ENCODE results near the gene RPL13A.

Gene RPL13A

DNA sequence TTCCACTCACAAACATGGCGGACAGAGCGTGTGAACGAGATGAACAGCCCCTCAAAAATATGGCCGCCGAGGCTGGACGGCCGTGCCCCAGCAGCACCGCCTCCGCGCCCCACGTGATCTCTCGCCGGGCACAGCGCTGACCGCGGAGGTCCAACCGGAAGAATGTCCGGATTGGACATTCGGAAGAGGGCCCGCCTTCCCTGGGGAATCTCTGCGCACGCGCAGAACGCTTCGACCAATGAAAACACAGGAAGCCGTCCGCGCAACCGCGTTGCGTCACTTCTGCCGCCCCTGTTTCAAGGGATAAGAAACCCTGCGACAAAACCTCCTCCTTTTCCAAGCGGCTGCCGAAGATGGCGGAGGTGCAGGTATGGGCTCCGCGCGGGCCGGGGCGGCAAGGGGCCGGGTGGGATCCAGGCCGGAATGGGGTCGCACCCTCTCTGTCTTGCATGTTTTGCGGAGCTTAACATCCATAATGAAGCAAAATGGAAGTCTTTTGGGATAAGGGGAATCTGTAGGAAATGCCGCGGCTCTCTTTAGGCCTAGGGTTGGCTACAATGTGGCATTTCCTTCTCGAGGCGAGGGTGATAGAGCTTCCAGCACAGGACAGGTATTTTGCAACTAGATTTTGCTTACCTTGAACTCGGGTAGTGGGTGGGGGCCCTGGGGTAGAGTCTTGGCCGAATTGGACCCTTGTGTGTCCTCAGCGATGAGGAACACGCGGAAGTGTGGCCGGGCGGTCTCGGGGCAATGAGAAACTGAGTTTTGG lies at the start of gene RPL13A:
Gene RPL13A (plus strand): TSS at position 332 of the 769 bp plus-strand sequence. CDS start 22 bp downstream, at position 354.
- H3K27ac ChIP-seq, result peak within 1 kb of the TSS; percentile 83
- no peaks in the 10 kb centered on the region for H3K9me3 ChIP-seq
- peak within 1 kb of the TSS; percentile 84 to 86 for H3K4me3 ChIP-seq (ENCODE audit: low read depth in 1 of 2, low read length in 1 of 2)
- TF ChIP-seq CTCF (IDR thresholded peaks at IDR 0.05), result peak; percentile 40
- H3K4me1 ChIP-seq (ENCODE audit: control insufficient read depth in 1 of 2, insufficient read depth in 1 of 2, low read depth in 1 of 2, low read length in 1 of 2), result peaks cover 21 to 24% of the 10 kb centered on the region in 2 experiments
- H3K36me3 ChIP-seq, result peaks cover 32% of the 10 kb centered on the region
- no peaks in the 10 kb centered on the region for H3K27me3 ChIP-seq

- no peak for TF ChIP-seq CTCF (IDR thresholded peaks at IDR 0.05)
- peaks cover 98% of the 10 kb centered on the region for H3K27me3 ChIP-seq
Measured at GRCh38 chr19:49438261-49438660, 49.1 kb upstream of the RPL13A start.

GRCh38 chr19:49439836-49440235 lies 47.6 kb upstream of the RPL13A start:
- H3K36me3 ChIP-seq, result no peaks in the 10 kb centered on the region

More at GRCh38 chr19:49438261-49438660, 49.1 kb upstream of the RPL13A start:
- Histone ChIP-seq H3K9me3 (no peaks in the 10 kb centered on the region), H3K4me3 (ENCODE audit: low read depth in 1 of 2, low read length in 1 of 2) (no peak overlapping the region), H3K4me1 (ENCODE audit: control insufficient read depth in 1 of 2, insufficient read depth in 1 of 2, low read depth in 1 of 2, low read length in 1 of 2) (peaks cover 11 to 12% of the 10 kb centered on the region in 2 experiments), H3K27ac (no peak overlapping the region), H3K36me3 (no peaks in the 10 kb centered on the region)

GRCh38 chr19:49440439-49441209 lies 46.8 kb upstream of the RPL13A start:
- TF ChIP-seq CTCF (IDR thresholded peaks at IDR 0.05), result no peak
- Histone ChIP-seq H3K4me3 (ENCODE audit: low read depth in 1 of 2, low read length in 1 of 2) (no peak overlapping the region), H3K27me3 (peaks cover 75% of the 10 kb centered on the region), H3K9me3 (no peaks in the 10 kb centered on the region), H3K36me3 (no peaks in the 10 kb centered on the region), H3K27ac (no peak overlapping the region), H3K4me1 (ENCODE audit: control insufficient read depth in 1 of 2, insufficient read depth in 1 of 2, low read depth in 1 of 2, low read length in 1 of 2) (peaks cover 17 to 18% of the 10 kb centered on the region in 2 experiments)

More at GRCh38 chr19:49439836-49440235, 47.6 kb upstream of the RPL13A start:
- no peaks in the 10 kb centered on the region for H3K9me3 ChIP-seq
- no peak overlapping the region for H3K27ac ChIP-seq
- no peak for TF ChIP-seq CTCF (IDR thresholded peaks at IDR 0.05)
- peaks cover 83% of the 10 kb centered on the region for H3K27me3 ChIP-seq
- H3K4me1 ChIP-seq (ENCODE audit: control insufficient read depth in 1 of 2, insufficient read depth in 1 of 2, low read depth in 1 of 2, low read length in 1 of 2), result peaks cover 14 to 18% of the 10 kb centered on the region in 2 experiments
- H3K4me3 ChIP-seq (ENCODE audit: low read depth in 1 of 2, low read length in 1 of 2), result no peak overlapping the region

DNA sequence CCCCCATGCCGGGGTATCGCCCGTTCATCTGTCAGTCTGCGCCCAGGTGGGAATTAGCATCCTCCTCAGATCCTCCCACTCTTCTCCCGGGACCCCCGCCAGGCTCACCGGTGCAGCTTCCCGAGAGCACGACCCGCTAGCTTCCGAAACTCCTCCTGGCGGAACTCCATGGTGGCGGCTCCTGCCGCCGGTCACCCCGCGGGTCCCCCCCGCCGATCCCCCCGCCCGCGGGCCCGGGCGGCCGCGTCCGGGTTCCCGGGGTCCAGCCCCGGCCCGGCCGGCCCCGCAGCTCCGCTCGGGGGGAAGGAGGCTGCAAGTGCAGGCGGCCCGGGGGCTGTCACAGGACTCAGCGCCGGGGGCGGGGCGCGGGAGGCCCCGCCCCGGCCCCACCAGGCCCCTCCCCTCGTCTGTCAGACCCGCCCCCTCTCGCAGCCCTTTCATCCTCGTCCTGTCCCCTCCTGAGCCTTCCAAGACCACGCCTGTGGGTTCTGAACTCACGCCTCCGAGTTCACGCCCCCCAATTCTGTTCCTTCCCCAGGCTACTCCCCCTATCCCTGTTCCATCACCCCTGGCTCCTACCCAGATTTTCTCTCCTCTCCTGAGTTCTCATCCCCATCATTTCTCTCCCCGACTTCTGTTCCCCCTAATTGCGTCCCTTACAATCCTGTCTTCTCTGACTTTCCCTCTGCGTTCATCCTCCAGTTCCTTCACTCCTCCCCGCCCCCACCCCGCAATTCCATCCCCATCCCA lies 46.0 kb upstream of the RPL13A start, which contains the start of gene SLC17A7:
Gene SLC17A7 (minus strand): TSS at position 318 of the 750 bp plus-strand sequence. CDS start 148 bp downstream, at position 170.
- Histone ChIP-seq H3K4me3 (ENCODE audit: low read depth in 1 of 2, low read length in 1 of 2) (peak within 1 kb of the TSS; percentile 73 to 92), H3K9me3 (no peaks in the 10 kb centered on the region), H3K4me1 (ENCODE audit: control insufficient read depth in 1 of 2, insufficient read depth in 1 of 2, low read depth in 1 of 2, low read length in 1 of 2) (peaks cover 17 to 18% of the 10 kb centered on the region in 2 experiments), H3K36me3 (peaks cover under 1% of the 10 kb centered on the region), H3K27ac (no peak within 1 kb of the TSS), H3K27me3 (peaks cover 67% of the 10 kb centered on the region)
- no peak for TF ChIP-seq CTCF (IDR thresholded peaks at IDR 0.05)
